Rectal smooth muscle tissue (tissue), 1 donor: Measurements from ENCODE around the gene YWHAH.
A peak's percentile ranks its signal among the peaks of the same experiment; 100 is the strongest.

Experiments
- H3K27ac ChIP-seq: one replicate; pipeline ENCODE4 v1.7.0; 2013; ENCODE audit warnings: low read depth, low read length, inconsistent platforms
- H3K27me3 ChIP-seq: one replicate; pipeline ENCODE4 v1.7.0; 2013; ENCODE audit warnings: low read length; ENCODE audit not compliant: control insufficient read depth, insufficient read depth
- H3K36me3 ChIP-seq: one replicate; pipeline ENCODE4 v1.7.0; 2013; ENCODE audit warnings: low read length; ENCODE audit not compliant: control insufficient read depth, insufficient read depth
- H3K4me1 ChIP-seq: one replicate; pipeline ENCODE4 v1.7.0; 2013; ENCODE audit warnings: low read length; ENCODE audit not compliant: control insufficient read depth, insufficient read depth
- H3K4me3 ChIP-seq: one replicate; pipeline ENCODE4 v1.7.0; 2013; ENCODE audit warnings: low read length
- H3K9ac ChIP-seq: one replicate; pipeline ENCODE4 v1.7.0; 2013; ENCODE audit warnings: low read length

YWHAH gene

DNA sequence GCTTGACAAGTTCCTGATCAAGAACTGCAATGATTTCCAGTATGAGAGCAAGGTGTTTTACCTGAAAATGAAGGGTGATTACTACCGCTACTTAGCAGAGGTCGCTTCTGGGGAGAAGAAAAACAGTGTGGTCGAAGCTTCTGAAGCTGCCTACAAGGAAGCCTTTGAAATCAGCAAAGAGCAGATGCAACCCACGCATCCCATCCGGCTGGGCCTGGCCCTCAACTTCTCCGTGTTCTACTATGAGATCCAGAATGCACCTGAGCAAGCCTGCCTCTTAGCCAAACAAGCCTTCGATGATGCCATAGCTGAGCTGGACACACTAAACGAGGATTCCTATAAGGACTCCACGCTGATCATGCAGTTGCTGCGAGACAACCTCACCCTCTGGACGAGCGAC is 12.0 kb downstream of the YWHAH start:
- peaks cover 25% of the 10 kb centered on the region for H3K4me1 ChIP-seq
- H3K4me3 ChIP-seq = no peak overlapping the region
- no peak overlapping the region for H3K27ac ChIP-seq
- H3K27me3 ChIP-seq = no peaks in the 10 kb centered on the region
- H3K36me3 ChIP-seq = peaks cover 5% of the 10 kb centered on the region
- H3K9ac ChIP-seq = no peak overlapping the region

DNA sequence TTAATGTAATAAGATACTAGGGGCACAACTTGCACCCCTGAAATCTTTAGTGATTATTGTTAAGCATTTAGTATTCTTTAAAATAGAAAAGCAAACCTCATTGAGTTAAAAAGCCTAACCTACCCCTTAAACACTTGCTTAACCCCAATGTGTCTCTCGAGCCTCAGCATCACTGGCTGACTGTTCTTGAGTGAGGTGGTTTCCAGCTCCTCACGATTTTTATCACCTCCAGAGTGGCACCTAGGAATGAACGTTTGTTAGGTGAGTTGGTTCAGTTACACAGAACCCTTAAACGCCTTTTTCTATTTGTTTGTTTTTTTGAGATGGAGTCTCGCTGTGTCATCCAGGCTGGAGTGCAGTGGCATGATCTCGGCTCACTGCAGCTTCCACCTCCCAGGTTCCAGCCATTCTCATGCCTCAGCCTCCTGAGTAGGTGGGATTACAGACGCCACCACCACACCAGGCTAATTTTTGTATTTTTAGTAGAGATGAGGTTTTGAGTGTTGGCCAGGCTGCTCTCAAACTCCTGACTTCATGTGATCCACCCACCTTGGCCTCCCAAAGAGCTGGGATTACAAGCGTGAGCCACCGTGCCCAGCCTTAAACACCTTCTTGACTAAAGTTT is 13.7 kb downstream of the YWHAH start:
- no peak overlapping the region for H3K27ac ChIP-seq
- peaks cover 5% of the 10 kb centered on the region for H3K36me3 ChIP-seq
- no peak overlapping the region for H3K9ac ChIP-seq
- H3K4me1 ChIP-seq = peaks cover 10% of the 10 kb centered on the region
- H3K4me3 ChIP-seq = no peak overlapping the region
- no peaks in the 10 kb centered on the region for H3K27me3 ChIP-seq

DNA sequence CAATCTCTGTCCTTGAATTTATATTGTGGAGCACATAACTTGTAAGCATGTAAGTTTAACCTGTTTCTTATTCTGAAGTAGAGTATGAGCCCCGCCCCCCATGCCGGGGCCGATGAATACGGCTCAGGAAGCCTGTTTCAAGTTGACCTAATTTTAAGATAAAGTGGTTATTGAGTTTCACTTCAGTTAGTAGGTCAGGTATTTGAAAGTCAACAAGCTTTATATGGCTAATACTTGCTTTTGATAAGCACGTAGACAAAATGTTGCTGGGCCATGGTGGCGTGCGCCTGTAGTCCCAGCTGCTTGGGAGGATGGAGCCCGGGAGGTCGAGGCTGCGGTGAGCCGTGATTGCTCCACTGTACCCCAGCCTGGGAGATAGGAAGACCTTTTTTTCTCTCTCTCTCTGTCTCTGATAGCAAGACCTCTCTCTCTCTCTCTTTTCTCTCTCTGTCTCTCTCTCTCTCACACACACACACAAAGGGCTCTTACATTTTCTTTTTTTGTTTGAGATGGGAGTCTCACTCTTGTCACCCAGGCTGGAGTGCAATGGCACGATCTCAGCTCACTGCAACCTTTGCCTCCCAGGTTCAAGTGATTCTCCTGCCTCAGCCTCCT is 14.4 kb downstream of the YWHAH start:
- Histone ChIP-seq H3K27ac (no peak overlapping the region), H3K36me3 (peaks cover 5% of the 10 kb centered on the region)

DNA sequence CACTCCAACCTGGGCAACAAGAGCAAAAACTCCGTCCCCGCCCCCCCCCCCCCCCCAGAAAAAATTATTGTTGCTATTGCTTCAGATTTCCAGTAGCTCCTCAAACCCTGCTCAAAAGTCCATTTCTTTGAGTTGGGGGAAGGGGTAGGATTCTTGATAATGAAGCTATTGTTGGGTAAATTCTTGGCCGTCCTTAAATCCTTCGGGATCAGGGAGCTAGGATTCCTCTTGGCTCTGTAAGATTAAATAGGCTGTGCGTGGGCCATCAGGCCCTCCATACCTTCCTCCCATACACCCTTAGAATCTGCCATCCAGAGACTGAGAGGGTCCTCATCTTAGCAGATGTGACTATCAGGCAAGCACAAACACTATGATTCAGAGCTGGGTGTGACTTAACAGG is 16.4 kb downstream of the YWHAH start:
- no peaks in the 10 kb centered on the region for H3K27me3 ChIP-seq
- no peak overlapping the region for H3K27ac ChIP-seq
- H3K9ac ChIP-seq = no peak overlapping the region
- no peak overlapping the region for H3K4me3 ChIP-seq
- peaks cover 5% of the 10 kb centered on the region for H3K36me3 ChIP-seq
- no peaks in the 10 kb centered on the region for H3K4me1 ChIP-seq

More for the DNA sequence above, 14.4 kb downstream of the YWHAH start:
- H3K9ac ChIP-seq = no peak overlapping the region
- H3K4me1 ChIP-seq = peaks cover 6% of the 10 kb centered on the region
- no peaks in the 10 kb centered on the region for H3K27me3 ChIP-seq
- no peak overlapping the region for H3K4me3 ChIP-seq

DNA sequence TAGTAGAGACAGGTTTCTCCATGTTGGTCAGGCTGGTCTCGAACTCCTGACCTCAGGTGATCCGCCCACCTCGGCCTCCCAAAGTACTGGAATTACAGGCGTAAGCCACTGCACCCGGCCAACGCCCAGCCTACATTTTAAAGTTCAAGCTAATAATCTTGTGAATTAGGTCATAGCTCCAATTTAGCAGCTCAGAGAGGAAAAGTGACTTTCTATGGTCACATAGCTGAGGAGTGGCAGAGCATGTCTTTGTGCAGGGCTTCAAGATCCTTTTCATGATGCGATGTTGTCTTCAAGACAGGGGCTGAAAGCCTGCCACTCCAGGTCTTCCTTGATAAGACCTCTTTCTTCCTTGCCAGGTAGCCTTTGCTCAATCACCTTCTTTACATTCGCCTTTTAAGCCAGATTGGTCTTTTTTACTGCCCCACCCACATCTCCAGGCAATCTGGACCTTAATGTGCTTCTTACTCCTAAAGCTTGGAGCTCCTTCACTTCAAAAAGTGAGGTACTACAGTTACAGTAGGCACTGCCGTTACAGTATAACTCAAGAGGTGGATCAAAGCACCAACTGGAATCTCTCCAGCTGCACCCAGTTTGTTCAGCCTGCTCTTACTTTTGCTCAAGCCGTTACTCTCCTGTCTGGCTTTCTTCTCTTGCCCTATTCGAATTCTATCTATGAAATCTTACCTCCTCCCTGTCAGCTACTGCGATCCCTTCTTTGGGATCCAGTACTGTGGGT is 18.2 kb downstream of the YWHAH start:
- Histone ChIP-seq H3K4me1 (no peaks in the 10 kb centered on the region), H3K27ac (no peak overlapping the region), H3K27me3 (no peaks in the 10 kb centered on the region), H3K4me3 (no peak overlapping the region), H3K36me3 (no peaks in the 10 kb centered on the region), H3K9ac (no peak overlapping the region)

DNA sequence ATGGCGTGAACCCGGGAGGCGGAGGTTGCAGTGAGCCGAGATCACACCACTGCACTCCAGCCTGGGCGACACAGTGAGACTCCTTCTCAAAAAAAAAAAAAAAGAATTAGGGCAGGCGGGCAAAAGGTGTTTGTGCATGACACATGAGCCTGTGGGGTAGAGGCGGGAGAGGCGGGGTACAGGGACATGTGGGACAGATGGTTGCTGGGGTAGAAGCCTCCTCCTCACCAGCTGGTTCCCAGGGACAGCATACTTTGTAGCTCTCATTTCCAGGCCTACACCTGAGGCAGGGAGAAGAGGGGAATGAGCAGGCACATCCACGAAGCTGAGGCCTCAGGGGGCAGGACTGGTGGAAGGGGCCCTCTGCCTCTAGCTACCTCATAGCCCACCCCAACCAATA is 23.7 kb downstream of the YWHAH start:
- Histone ChIP-seq H3K36me3 (no peaks in the 10 kb centered on the region), H3K9ac (no peak overlapping the region), H3K4me3 (no peak overlapping the region), H3K27me3 (peaks cover 2% of the 10 kb centered on the region), H3K27ac (no peak overlapping the region), H3K4me1 (no peaks in the 10 kb centered on the region)

DNA sequence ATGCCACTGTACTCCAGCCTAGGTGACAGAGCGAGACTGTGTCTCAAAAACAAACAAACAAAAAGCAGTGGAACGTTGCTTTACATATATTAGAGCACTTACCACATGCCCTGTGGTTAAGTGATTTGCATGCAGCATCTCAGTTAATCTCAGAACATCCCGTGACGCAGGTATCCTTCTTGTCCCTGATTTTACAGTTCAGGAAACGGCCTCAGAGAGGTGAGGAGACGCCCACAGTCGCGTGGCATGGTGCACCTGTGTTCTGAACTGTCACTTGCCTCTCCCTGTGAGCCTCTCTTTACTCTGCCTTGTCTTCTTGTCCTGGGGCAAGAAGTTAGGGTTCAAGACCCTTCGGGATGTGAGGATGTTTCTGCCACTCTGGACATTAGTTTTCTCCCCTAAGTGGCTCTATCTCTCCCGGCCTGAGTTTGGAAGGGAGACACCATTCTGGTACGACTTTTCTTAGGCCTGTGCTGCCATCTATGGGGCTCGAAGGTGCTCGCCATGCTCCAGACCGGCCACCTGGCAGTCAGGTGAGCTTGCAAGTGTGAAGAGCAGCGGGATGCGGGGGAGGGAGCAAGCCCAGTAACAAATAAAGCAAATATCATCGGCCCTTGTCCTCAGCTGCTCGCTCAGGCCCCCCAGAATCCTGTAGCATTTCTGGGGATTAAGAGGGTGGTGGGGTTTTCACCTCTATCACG is 25.6 kb downstream of the YWHAH start:
- Histone ChIP-seq H3K4me1 (no peaks in the 10 kb centered on the region), H3K4me3 (peak overlapping the region; percentile 83), H3K27me3 (peaks cover 2% of the 10 kb centered on the region), H3K9ac (no peak overlapping the region), H3K27ac (no peak overlapping the region), H3K36me3 (no peaks in the 10 kb centered on the region)

DNA sequence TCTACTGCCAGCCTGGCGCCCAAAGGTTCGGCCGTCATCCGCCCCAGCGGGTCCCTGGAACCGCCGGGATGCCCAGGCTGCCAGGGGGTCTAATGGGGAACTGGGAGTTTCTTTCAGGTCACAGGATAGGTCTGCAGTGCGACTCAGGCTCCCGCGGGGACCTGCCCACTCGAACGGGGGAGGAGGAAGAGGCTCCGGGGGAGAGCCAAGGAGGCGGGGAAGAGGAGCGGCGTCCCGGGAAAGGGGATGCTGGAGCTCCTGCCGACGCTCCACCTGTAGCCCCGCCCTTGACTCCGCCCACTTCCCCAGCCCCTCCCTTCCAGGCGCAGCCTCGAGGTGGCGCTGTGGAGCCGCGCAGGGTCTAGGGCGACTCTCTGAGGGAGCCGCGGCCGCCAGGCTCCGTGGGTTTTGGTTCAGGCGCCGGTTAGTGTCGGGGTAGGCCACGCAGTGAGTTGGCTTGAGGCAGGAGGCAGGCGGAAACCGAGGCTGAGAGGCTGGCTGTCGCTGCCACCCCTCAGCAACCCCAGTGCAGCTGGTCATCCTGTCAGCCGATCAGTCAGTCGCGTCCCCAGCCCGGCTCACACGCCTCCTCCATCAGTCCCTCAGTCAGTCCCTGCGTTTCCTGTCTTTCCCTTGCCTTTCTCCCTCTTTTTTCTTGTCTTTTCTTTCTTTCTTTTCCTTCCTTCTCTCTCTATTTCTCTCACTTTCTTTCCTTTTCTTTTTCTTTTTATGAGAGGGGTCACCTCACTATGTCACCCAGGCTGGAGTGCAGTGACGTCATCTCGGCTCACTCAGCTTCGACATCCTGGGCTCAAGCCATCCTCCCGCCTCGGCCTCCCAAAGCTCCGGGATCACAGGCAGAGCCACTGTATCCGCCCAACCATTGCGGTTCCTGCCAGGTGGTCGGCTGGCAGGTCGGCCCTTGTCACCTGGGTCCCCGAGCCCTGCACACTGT is 26.4 kb downstream of the YWHAH start:
- peak overlapping the region; percentile 49 for H3K9ac ChIP-seq
- no peaks in the 10 kb centered on the region for H3K4me1 ChIP-seq
- peaks cover 2% of the 10 kb centered on the region for H3K27me3 ChIP-seq
- no peaks in the 10 kb centered on the region for H3K36me3 ChIP-seq
- H3K4me3 ChIP-seq = peak overlapping the region; percentile 83
- H3K27ac ChIP-seq = no peak overlapping the region

DNA sequence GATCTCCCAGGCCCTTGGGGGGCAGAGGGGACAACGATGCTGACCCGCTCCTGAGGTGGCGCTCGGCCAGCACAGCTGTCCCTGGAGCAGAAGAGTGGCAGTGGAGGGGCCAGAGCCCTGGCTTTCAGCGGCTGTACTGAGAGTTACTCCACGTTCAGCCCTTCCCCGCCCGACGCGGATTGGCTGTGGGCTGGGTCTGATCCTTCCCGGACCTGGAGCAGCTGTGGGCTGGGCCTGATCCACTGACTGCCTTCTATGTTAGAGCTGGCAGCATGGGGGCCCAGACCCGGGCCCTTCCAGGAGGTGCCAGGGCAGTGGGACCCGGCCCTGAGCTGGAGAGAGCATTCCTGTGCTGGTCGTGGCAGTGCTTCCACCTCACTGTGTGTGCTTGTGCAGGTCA is 27.8 kb downstream of the YWHAH start:
- H3K27me3 ChIP-seq = peaks cover 2% of the 10 kb centered on the region
- no peaks in the 10 kb centered on the region for H3K4me1 ChIP-seq
- no peak overlapping the region for H3K9ac ChIP-seq
- H3K27ac ChIP-seq = no peak overlapping the region
- H3K4me3 ChIP-seq = no peak overlapping the region
- H3K36me3 ChIP-seq = no peaks in the 10 kb centered on the region

DNA sequence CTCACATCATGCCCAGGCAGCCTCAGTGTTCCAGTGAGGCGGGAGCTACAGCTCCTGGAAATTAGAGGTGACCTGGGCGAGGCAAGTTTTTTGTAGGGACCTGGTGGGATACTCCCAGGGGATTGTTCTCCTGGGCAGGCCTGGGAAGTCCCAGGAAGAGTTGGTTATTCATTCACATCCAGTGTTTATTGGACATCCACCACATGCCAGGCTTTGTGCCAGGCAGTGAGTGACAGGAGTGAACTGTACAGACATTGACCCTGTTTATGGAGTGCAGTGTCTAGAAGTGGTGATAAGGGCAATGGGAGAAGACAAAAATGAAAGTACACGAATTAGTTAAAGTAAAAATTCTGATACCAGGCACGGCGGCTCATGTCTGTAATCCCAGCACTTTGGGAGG is 29.4 kb downstream of the YWHAH start:
- Histone ChIP-seq H3K4me1 (no peaks in the 10 kb centered on the region), H3K36me3 (no peaks in the 10 kb centered on the region), H3K27me3 (peaks cover 2% of the 10 kb centered on the region), H3K27ac (no peak overlapping the region), H3K4me3 (no peak overlapping the region), H3K9ac (no peak overlapping the region)

DNA sequence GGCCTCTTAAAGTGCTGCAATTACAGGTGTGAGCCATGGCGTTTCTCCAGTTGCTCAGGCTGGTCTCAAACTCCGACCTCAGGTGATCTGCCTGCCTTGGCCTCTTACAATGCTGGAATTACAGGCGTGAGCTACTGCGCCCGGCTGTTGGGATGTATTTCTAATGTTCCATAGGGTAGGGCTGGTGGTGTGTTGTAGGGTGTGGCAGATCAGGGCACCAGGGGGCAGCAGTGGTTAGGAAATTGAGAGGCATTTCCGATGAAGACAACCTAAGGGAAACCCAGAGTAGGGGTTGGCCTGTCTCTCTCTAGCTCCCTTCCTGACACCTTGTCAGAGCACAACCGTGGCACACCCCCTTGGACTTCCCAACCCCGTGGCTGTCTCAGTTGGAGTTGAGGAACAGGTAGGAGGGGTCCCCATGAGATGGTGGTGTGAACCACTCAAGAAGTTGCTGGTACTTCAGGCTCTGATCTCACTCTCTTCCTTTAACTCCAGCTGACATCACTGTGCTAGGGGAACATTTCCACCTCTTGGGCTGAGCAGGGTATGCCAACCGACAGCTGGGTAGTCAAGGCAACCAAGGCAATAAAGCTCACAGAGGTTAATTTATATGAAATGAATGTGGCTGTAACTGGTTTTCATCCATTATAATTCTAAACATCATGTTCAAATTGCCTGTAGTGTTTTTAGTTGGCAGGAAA is 33.0 kb downstream of the YWHAH start:
- Histone ChIP-seq H3K4me1 (no peaks in the 10 kb centered on the region), H3K9ac (no peak overlapping the region), H3K27me3 (no peaks in the 10 kb centered on the region), H3K36me3 (no peaks in the 10 kb centered on the region), H3K27ac (no peak overlapping the region), H3K4me3 (no peak overlapping the region)
